Measurements from ENCODE around the gene UQCR10.

The UQCR10 gene

DNA sequence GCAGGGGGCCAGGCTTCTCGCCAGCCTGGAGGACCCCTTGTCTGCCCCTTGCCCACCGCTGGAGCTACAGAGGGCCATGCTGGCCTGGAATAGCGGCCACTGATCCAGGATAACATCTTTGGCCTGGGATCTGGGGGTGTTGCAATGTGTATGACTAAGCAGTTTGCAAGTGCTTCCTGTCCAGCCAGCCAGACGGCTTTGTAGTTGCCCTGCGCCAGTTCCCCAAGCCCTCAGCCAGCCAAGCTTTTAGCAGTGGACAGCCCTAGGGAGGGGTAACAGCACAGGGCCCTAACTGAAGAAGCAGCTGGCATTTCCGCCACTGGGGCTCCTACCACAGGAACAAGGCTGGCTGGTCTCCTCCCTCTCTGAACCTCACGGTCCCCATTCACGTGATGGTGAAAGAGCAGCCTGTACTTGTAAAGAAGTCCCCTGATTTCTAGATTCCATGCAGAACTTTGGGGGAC lies 32.1 kb downstream of the UQCR10 start:
- DNase-seq: peak; percentile 91

DNA sequence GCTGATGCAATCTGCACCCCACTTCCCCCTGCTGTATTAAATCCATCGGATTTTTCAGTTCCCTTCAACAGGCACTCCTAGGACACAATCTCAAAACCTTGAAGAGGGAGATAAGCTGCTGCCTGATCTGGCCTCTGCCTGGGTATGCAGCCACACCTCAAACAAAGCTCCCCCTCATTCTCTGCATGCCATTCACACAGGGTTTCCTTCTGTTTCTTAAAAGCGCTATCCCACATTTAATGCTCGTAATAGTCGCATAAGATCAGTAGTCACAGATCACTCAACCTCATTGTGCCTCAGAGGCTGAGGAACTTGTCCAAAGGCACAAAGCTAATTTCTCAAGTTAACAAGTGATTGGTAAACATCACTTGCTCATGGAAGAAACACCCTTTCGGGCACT lies 34.0 kb downstream of the UQCR10 start:
- DNase-seq: no peak

DNA sequence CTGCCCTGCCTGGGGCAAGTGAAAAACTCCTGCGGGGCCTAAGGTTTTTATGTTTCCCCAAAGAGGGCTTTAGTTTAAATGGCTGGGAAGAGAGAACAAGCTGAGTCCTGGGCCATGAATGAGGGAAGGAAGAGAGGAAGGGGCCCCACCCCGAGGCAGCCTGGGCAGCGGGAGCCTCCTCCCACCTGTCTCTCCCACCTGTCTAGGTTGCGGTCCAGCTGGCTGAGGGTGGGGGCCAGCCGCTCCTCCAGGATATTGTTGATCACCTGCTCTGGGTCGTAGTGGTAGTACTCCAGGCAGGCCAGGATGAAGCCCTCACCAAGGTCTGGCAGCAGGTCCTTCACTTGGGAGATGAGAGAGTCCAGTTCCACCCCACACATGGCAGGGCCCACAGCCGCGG lies 34.6 kb downstream of the UQCR10 start:
- DNase-seq: no peak

DNA sequence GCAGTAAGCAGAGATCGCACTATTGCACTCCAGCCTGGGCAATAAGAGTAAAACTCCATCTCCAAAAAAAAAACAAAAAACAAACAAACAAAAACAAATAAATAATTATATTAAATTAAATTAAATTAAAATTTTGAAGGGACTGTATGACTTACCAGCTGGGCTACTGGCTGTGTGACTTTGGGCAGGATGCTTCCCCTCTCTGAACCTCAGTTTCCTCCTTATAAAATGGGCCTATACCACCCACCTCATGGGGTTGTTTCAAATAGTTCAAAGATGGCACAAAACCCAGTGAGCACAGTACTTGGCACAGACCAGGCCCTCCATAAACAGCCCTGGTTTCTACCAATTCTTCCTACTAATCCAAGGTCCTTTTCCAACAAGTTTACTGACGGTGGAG lies 36.0 kb downstream of the UQCR10 start:
- no peak for DNase-seq

DNA sequence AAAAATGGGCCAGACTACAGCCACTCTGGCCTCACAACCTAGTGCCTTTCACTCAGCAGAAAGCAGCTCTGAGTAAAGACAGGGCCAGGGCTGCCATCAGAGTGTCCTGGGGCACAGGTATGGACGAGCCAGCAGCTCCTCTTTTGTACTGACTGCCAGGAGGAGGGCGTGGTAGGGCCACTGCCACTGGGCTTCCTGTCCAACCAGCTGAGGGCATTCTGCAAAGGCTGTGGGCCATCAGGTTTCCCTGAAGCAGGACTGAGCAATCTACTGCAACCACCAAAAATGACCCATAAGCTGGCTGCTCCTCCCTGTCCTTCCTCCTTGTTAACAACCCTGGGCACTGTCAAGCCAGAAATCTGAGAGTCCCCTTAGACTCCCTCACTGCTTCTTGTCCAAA lies 37.8 kb downstream of the UQCR10 start:
- no peak for DNase-seq

DNA sequence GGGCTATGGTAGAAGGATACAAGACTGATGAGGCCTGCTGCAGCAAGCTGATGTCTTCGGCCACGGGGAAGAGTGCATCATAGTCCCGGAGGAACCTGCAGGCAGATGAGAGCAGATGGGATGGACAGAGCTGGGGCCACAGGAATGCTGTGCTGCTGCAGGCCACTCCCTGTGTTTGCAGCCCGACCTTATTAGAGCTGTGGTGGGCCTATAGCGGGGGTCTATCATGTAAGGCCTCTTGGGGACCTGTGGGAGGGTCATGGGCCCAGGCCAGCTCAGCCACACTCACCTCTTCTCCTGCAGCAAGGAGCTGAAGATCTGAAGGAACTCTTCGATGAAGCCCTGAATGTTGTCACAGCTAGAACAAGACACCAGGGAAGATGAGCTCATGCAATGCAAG lies 39.0 kb downstream of the UQCR10 start:
- no peak for DNase-seq

DNA sequence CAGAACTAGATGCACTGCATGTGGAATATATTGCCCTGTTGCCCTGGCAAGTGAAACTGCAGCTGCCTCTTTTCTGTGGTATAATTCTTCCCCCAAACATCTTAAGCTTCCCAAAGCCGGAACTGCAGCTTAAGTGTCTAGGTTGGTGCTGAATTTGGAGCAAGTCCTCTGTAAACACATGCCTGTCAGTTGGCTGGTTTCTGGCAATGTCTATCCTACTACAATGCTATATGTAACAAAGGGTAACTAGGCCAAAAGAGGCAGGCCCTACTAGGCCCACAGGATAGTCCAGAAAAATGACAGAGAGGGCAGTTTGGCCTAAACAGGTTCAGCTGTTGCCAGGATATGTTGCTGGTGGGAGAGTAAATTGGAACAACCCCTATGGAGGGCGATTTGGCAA lies 43.0 kb downstream of the UQCR10 start:
- no peak for DNase-seq

DNA sequence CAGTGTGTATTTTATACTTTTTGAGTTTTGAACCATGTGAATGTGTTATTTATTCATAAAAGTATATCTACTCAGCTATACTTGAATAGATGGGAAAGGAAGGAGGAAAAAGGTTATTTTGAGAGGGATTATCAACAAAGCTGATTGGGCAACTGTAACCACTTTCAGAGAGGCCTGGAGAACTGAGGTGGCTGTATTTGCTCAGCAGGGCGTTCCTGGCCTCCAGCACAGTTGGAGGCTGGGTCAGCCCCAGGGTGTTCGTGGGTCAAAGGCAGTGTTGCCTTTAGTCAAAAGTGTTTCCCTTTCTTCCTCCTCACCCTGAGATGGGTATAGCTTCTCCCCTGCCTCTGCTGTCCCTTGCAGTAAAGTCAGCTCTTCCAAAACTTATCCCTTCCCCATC lies 44.2 kb downstream of the UQCR10 start:
- peak; percentile 2 for DNase-seq

DNA sequence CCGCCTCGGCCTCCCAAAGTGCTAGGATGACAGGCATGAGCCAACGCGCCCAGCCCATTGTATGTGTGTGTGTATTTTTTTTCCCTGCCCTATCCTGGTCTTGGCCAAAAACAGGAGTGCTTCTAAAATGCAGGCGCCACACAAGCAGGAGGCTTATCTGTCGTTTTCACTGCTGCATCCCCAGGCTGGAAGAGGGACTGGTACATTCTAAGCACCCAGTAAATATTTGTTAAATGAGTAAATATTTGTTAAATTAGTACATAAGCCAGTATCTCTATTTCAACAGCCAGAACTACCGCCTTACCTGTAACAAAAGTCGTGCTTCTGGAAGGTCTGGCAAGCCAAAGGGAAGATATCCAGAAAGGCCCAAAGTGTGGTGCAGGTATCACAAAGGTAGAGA lies 46.0 kb downstream of the UQCR10 start:
- peak; percentile 25 for DNase-seq

DNA sequence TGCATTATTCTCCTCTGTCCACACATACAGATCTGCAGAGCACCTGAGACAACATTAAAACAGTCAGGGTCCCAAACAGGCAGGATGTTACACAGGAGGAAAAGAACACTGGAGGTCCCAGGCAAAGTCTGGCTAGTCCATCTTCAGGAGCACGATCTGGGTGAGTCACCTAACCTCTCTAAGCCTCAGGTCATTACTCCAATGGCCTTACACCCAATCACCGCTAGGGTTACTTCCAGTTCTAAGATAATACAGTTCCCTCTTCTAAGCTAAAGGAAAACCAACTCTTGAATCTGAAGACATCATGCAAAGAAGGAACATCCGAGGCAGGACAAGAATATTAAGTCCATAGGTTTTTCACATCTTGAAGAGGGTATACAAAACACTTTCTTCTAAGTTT lies 46.4 kb downstream of the UQCR10 start:
- DNase-seq: peak; percentile 32

DNA sequence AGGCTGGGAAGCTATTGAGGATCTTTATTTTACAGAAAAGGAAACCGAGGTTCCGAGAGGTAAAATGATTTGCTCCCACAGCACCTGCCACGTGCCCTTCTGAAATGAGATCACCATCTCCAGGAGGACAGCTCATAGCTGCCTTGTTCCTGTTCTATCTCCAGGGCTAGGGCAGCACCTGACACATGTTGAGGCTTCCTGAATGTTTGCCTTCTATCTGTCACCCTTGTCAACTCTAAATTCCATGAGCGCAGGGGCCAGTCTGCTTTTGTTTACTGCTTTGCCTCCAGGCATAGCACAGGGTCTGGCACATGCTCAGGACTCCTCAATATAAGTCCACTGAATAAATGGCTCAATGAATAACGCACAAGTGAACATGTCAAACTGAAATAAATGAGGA lies 46.8 kb downstream of the UQCR10 start:
- peak; percentile 63 for DNase-seq

DNA sequence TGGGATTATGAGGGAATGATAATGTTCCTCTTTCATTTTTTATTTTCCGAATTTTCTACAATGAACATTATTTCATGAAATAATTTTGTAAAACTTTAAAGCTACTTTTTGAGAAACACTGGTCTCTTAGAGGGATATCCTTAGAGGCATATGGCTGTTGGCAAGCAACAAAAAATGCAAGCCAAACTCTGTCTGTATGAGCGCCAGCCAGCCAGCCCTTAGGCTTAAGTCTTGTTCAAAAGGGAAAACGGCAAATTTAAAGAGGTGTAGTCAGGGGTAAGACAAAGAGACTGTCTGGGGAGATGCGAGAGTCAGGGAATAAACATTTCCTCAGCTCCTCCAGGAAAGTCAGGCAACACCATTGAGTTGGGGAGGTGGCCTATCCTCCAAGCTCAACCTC lies 48.4 kb downstream of the UQCR10 start:
- DNase-seq: no peak

DNA sequence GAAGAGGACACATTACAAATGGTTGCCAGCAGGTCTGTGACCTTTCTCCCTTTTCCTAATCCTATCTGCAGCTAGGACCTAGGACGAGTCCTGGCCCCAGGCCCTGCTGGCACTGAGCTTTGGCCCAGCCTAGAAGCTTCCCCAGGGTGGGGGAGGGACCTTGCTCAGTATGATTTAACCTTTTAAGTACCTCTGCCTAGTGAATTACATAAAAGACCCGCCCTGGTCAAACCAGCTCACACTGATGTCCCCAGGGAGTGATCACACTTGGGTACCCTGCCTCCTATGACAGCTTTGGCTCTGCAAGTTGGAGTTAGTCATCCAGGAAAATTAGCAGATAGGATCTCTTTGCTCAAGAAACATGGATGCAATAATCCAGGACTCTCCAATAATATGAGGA lies 49.0 kb downstream of the UQCR10 start:
- DNase-seq: no peak

DNA sequence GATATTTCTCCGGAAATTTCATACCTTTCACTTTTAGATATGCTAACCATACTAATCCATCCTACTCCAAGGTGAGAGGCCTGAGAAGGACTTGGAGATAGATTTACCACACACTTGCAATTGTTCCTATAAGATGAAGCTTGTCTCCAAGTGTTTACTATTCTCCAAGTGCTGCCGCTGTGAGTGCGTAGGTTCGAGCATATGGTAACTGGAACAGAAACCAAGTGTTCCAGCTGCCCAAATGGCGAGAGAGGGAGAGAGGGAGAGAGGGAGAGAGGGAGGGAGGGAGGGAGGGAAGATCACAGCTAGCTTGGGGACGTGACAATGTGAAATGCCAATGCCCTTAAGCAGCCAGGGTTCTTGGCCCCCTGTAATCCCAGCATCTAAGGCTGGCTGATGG lies 49.4 kb downstream of the UQCR10 start:
- DNase-seq: no peak

DNA sequence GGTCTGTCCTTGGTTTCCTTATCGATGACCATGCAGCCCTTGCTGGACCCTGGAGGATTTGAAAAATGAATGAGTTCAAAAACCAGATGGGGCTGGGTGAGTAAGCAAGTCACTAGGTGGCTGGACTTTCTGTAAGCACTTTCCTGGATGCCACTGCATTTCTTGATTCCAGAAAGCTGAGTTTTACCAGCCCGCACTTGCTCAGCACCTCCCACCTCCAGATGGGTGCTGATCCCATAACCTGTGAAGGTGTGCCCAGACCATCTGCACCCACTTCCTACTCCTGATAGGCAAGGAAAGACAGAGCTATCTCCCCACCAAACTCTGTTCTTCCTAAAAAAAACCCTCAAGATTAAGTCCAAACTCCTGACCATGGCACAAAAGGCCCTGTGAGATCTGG lies 49.8 kb downstream of the UQCR10 start:
- DNase-seq: no peak

DNA sequence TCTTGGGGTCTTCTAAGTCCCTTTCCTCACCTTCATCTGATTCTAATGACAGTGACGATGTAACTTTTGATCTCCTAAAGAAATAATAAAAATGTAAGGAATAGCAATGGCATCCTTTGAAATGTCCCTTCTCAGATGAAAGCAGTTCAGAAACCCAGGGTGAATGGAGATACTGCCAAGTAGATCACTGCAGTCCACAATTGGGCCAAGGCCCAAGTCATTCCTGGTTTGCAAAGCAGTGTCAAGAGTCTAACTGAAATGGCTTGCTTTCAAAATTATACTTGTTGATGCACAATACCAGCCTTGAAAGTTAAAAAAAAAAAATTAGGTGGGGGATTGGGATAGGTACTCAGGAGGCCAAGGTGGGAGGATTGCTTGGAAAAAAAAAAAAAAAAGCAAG lies 50.6 kb downstream of the UQCR10 start:
- DNase-seq: no peak

DNA sequence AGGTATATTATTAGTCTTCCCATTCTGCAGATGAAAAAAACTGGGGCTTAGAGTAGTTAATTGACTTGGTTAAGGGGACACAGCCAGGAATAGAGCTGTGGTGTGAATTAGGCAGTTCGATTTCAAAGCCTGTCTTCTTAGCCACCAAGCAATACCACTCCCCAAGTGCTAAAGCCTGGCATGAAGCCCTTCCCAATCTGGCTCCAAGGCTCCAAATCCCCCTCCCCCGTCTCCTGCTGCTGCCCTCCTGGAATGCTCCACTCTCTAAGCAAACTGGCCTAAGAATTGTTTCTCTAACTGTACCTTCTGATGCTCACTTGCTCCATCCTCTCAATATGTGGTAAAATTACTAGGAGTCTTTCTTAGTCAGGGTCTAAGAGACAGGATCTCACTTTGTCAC lies 52.3 kb downstream of the UQCR10 start:
- DNase-seq: no peak
